SK-N-SH (cell line): ENCODE results near the gene ATP5F1E. TPM values are rescaled to one million over a fixed set of nuclear protein-coding genes. Genes with fewer than 3 reads are reported as not detected.

Experiments
- CTCF ChIA-PET: fragments of 300-600, 350-600 bp; formaldehyde crosslinking; extraction: SDS; loops from one replicate; lab custom pipeline; 2021; lab: Yijun Ruan, JAX
- POLR2A ChIA-PET: fragments of 350-600 bp; sonication (Branson Sonifier 250); formaldehyde crosslinking; extraction: SDS; loops from one replicate; lab custom pipeline; 2020; ENCODE audit warnings: antibody characterized with exemption, inconsistent platforms; lab: Yijun Ruan, JAX
- DNase-seq: peaks from one replicate; pipeline ENCODE4 v3.0.0; 2012
- H2AFZ ChIP-seq: fragments of 200-600 bp; sonication (generic); 2 replicates; pipeline ENCODE4 v1.8.1; 2016; ENCODE audit warnings: antibody characterized with exemption, mild to moderate bottlenecking, low read depth
- H3F3A ChIP-seq: fragments of 200-600 bp; sonication (generic); replicated peaks from 2 replicates; pipeline ENCODE3; 2016; ENCODE audit warnings: antibody characterized with exemption, mild to moderate bottlenecking; ENCODE audit not compliant: insufficient read depth
- H3K27ac ChIP-seq, 2 experiments: fragments of 200-500 bp in 1 of 2; fragments of 200-600 bp in 1 of 2; sonication (Bioruptor generic) in 1 of 2; sonication (generic), shearing (Covaris generic) in 1 of 2; 2 replicates each; pipeline versions ENCODE4 v1.5.1 to v1.6.1; 2014 to 2016; ENCODE audit warnings: low read depth in 2 of 2, inconsistent platforms in 1 of 2, low read length in 1 of 2, mild to moderate bottlenecking in 1 of 2, mixed read lengths in 1 of 2
- H3K27me3 ChIP-seq: fragments of 200-600 bp; sonication (generic), shearing (Covaris generic); 2 replicates; pipeline ENCODE4 v1.6.1; 2016; ENCODE audit warnings: mixed run types; ENCODE audit not compliant: insufficient read depth
- H3K36me3 ChIP-seq, 2 experiments: fragments of 200-500 bp in 1 of 2; fragments of 200-600 bp in 1 of 2; sonication (Bioruptor generic) in 1 of 2; sonication (generic) in 1 of 2; replicated peaks in 1 of 2; 2 replicates each; pipeline versions ENCODE3 to v1.5.1; 2014 to 2016; ENCODE audit warnings: low read length in 1 of 2, mild to moderate bottlenecking in 1 of 2; ENCODE audit not compliant: insufficient read depth in 2 of 2, control insufficient read depth in 1 of 2
- H3K4me1 ChIP-seq, 2 experiments: fragments of 200-500 bp in 1 of 2; fragments of 200-600 bp in 1 of 2; sonication (Bioruptor generic) in 1 of 2; sonication (generic), shearing (Covaris generic) in 1 of 2; 2 replicates each; pipeline versions ENCODE4 v1.5.1 to v1.6.1; 2014 to 2016; ENCODE audit warnings: low read depth in 1 of 2, low read length in 1 of 2, mixed run types in 1 of 2; ENCODE audit not compliant: insufficient read depth in 2 of 2, control insufficient read depth in 1 of 2
- H3K4me2 ChIP-seq: fragments of 200-600 bp; sonication (generic), shearing (Covaris generic); 2 replicates; pipeline ENCODE4 v1.6.1; 2017; ENCODE audit warnings: mixed run types
- H3K4me3 ChIP-seq, 2 experiments: fragments of 200-500 bp in 1 of 2; fragments of 200-600 bp in 1 of 2; sonication (Bioruptor generic) in 1 of 2; sonication (generic), shearing (Covaris generic) in 1 of 2; 2 replicates each; pipeline versions ENCODE4 v1.5.1 to v1.8.1; 2014 to 2016; ENCODE audit warnings: low read depth in 2 of 2, inconsistent platforms in 1 of 2, low read length in 1 of 2, mild to moderate bottlenecking in 1 of 2, mixed read lengths in 1 of 2, moderate library complexity in 1 of 2
- H3K79me2 ChIP-seq: fragments of 200-600 bp; sonication (generic); 2 replicates; pipeline ENCODE4 v1.8.1; 2017; ENCODE audit warnings: mild to moderate bottlenecking; ENCODE audit not compliant: insufficient read depth
- H3K9ac ChIP-seq: fragments of 200-600 bp; sonication (generic); 2 replicates; pipeline ENCODE4 v1.6.1; 2017; ENCODE audit warnings: mixed run types
- H3K9me2 ChIP-seq: fragments of 200-600 bp; sonication (generic); 2 replicates; pipeline ENCODE4 v1.6.1; 2017; ENCODE audit warnings: mixed run types
- H3K9me3 ChIP-seq: fragments of 200-600 bp; sonication (generic); 2 replicates; pipeline ENCODE4 v1.6.1; 2017; ENCODE audit warnings: mixed run types, mild to moderate bottlenecking, moderate library complexity
- H4K20me1 ChIP-seq: fragments of 200-600 bp; sonication (generic); 2 replicates; pipeline ENCODE4 v1.6.1; 2017; ENCODE audit warnings: mild to moderate bottlenecking, mixed run types; ENCODE audit not compliant: insufficient read depth
- CHD2 ChIP-seq: fragments of 150-350 bp; IDR thresholded peaks from 2 replicates; pipeline ENCODE4 v1.6.1; 2018; ENCODE audit warnings: low read length; ENCODE audit not compliant: partially characterized antibody
- FOXJ3 ChIP-seq: sonication (generic); formaldehyde crosslinking; IDR thresholded peaks from 2 replicates; pipeline ENCODE4 v1.5.1; 2020; ENCODE audit warnings: mild to moderate bottlenecking, missing genetic modification reagents
- GABPA ChIP-seq: IDR thresholded peaks from 2 replicates; pipeline ENCODE4 v1.4.0; 2012; ENCODE audit warnings: low read depth, mild to moderate bottlenecking
- GATA2 ChIP-seq: sonication (generic); formaldehyde crosslinking; IDR thresholded peaks from 2 replicates; pipeline ENCODE4 v1.5.0; 2020; ENCODE audit warnings: mild to moderate bottlenecking, missing genetic modification reagents
- MEF2A ChIP-seq: IDR thresholded peaks from 2 replicates; pipeline ENCODE4 v1.4.0; 2012; ENCODE audit warnings: low read depth, borderline replicate concordance
- MXI1 ChIP-seq: IDR thresholded peaks from 2 replicates; pipeline ENCODE4 v1.6.1; 2012; ENCODE audit warnings: mild to moderate bottlenecking, low read depth, low read length, improper control_type of control experiment
- NFIC ChIP-seq: IDR thresholded peaks from 2 replicates; pipeline ENCODE4 v1.4.0; 2012; ENCODE audit warnings: borderline replicate concordance
- NRF1 ChIP-seq: IDR thresholded peaks from 2 replicates; pipeline ENCODE4 v1.6.1; 2012; ENCODE audit warnings: low read depth, mild to moderate bottlenecking, low read length
- POLR2AphosphoS5 ChIP-seq: IDR thresholded peaks from 2 replicates; pipeline ENCODE4 v1.6.1; 2012; ENCODE audit warnings: low read depth, low read length
- RAD21 ChIP-seq: IDR thresholded peaks from 2 replicates; pipeline ENCODE4 v1.6.1; 2012; ENCODE audit warnings: mild to moderate bottlenecking, low read length
- RCOR1 ChIP-seq: fragments of 150-350 bp; IDR thresholded peaks from 2 replicates; pipeline ENCODE4 v1.6.1; 2017; ENCODE audit warnings: antibody characterized with exemption, low read length
- SIN3A ChIP-seq: IDR thresholded peaks from 2 replicates; pipeline ENCODE4 v1.6.1; 2012; ENCODE audit warnings: low read depth, mild to moderate bottlenecking, low read length, moderate library complexity, borderline replicate concordance
- WGBS: methylation state at CpG from one replicate; pipeline ENCODE4 v1.1.6; 2017; ENCODE audit warnings: low lambda C conversion rate; 5-methylcytosine and 5-hydroxymethylcytosine counted together
- polyA plus RNA-seq, 3 experiments: library from polyadenylated mRNA; depleted of rRNA; stranded (reverse); fragments of >200 nt; gene quantifications; 2 replicates each; pipeline ENCODE4 v1.2.3, GENCODE V29; 2012
- TF ChIP-seq, protein P1 (sequence below): fragments of 150-350 bp; IDR thresholded peaks from 2 replicates; pipeline ENCODE4 v1.6.1; 2017; ENCODE audit warnings: antibody characterized with exemption, low read length, low read depth, borderline replicate concordance
- TF ChIP-seq, protein P2 (sequence below): IDR thresholded peaks from 2 replicates; pipeline ENCODE4 v1.6.1; 2012; ENCODE audit warnings: mild to moderate bottlenecking, low read depth, low read length, moderate library complexity
- TF ChIP-seq, protein P3 (sequence below): IDR thresholded peaks from 2 replicates; pipeline ENCODE4 v1.4.0; 2012; ENCODE audit warnings: low read depth
- TF ChIP-seq, protein P4 (sequence below): IDR thresholded peaks from 2 replicates; pipeline ENCODE4 v1.4.0; 2012; ENCODE audit warnings: low read depth, borderline replicate concordance

ATP5F1E gene
- polyA plus RNA-seq, 1 of the 3 experiments (the other 2 are of a cell fraction), result 60.8 TPM

DNA sequence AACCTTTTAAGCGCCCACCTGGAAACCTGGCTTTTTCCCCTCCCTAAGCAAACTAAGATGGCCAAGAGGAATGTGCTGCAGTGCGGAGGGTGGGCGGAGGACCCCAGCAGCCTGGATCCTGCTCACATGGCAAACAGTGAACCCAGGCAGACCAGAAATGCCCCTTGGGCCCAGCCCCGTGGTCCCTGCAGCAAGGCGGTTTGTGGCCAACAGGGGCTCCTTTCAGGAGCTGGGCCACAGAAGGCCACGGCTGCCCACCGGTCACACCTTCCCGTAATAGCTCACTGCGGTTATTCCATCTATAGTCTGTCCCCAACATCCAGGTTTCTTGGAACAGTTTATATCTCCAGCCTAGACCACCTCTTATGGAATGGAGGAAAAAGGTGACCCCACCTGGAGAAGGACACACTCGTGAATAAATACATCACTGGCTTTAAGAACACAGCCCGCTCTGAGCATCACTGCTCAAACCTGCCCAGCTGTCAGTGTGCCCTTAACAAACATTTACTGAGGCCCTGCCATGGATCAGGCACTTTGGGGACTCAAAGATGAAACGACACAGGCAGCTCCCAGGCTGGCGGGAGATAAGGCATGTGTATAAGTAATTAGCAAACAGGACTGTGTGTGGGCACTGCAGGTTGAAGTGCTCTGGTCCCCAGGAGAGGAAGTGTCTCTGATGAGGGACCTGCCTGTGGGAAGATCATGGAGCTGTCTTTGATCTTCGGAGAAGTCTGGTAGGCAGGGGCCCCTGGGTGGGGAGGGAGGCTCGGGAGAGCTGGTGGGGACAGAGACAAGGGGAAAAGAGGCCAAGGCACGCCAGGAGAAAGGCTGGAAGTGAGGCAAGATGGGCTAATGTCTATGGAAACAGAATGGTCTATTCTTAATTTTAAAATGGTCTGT lies 16.1 kb downstream of the ATP5F1E start:
- POLR2A ChIA-PET, result interaction anchor here (0.5 to 1.7 kb wide), 2 partner anchors 13 to 26 kb away, joined by 3 to 5 read pairs; no protein-coding TSS in a partner anchor
- Histone ChIP-seq H3K27ac (peak overlapping the region in 1 of 2 experiments; percentile 64; a peak in 2 of 4 replicates), H3F3A (peaks cover 17% of the 10 kb centered on the region), H3K4me2 (no peak overlapping the region), H3K4me1 (peaks cover 19 to 44% of the 10 kb centered on the region in 2 experiments; a peak in 3 of 4 replicates), H3K27me3 (no peaks in the 10 kb centered on the region), H3K36me3 (no peaks in the 10 kb centered on the region), H3K9ac (no peak overlapping the region), H3K4me3 (no peak overlapping the region), H4K20me1 (no peaks in the 10 kb centered on the region), H3K9me2 (no peaks in the 10 kb centered on the region), H2AFZ (no peak overlapping the region), H3K79me2 (peaks cover 9% of the 10 kb centered on the region; the same call in 1 of the 2 replicates), H3K9me3 (no peaks in the 10 kb centered on the region)
- DNase-seq, result peak; percentile 69
- TF ChIP-seq GATA2 (CRISPR knock-in tag), result peak; percentile 82
- TF ChIP-seq FOXJ3, result 0 out of 2 replicates have a peak, but pooled peaks have one; percentile 50
- no peak for TF ChIP-seq NRF1
- no peak for TF ChIP-seq MEF2A
- peak; percentile 20; the same call in 1 of the 2 replicates for TF ChIP-seq MXI1
- no peak for TF ChIP-seq GABPA
- TF ChIP-seq, protein P1, sequence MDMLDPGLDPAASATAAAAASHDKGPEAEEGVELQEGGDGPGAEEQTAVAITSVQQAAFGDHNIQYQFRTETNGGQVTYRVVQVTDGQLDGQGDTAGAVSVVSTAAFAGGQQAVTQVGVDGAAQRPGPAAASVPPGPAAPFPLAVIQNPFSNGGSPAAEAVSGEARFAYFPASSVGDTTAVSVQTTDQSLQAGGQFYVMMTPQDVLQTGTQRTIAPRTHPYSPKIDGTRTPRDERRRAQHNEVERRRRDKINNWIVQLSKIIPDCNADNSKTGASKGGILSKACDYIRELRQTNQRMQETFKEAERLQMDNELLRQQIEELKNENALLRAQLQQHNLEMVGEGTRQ, result no peak
- no peak for TF ChIP-seq POLR2AphosphoS5
- TF ChIP-seq RCOR1, result peak; percentile 12; the same call in 1 of the 2 replicates
- no peak for TF ChIP-seq NFIC
- TF ChIP-seq RAD21, result no peak
- no peak for TF ChIP-seq SIN3A
- WGBS, result 82% methylated on average over 16 of the region's 16 CpGs
- CTCF ChIA-PET, result interaction anchor here (0.6 to 1.9 kb wide), 4 partner anchors 14 to 207 kb away, joined by 3 to 9 read pairs (median 4); no protein-coding TSS in a partner anchor

DNA sequence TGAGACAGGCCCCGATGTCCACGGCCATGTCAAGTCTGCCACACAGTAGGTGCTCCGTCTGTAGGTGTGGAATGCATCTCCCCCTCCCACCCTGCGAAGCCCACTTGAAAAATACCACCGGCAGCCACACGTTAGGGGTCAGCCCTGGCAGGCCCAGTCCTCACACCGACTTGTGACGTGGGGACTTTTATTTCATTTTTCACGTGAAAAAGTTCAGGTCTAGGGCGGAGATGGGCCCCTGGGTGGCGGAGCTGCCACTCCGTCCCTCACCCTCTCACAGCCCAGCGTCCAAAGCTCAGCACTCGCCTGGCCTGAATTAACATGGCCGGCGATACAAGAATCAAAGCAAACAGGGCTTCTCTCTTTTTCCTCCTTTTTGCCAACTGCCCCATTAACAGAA lies 16.7 kb downstream of the ATP5F1E start:
- Histone ChIP-seq H3K4me1 (peaks cover 24 to 47% of the 10 kb centered on the region in 2 experiments; a peak in 3 of 4 replicates), H3K9ac (no peak overlapping the region), H3K36me3 (no peaks in the 10 kb centered on the region), H2AFZ (no peak overlapping the region), H3K4me3 (no peak overlapping the region), H3F3A (peaks cover 12% of the 10 kb centered on the region), H3K27ac (peak overlapping the region in 1 of 2 experiments; percentile 64; a peak in 1 of 4 replicates), H3K9me3 (no peaks in the 10 kb centered on the region), H3K4me2 (no peak overlapping the region), H3K27me3 (no peaks in the 10 kb centered on the region), H3K9me2 (no peaks in the 10 kb centered on the region), H4K20me1 (no peaks in the 10 kb centered on the region), H3K79me2 (peaks cover 9% of the 10 kb centered on the region; the same call in 1 of the 2 replicates)
- ChIA-PET CTCF (interaction anchor here (1.2 to 1.9 kb wide), 3 partner anchors 14 to 805 kb away, joined by 3 to 9 read pairs (median 4); no protein-coding TSS in a partner anchor), POLR2A (interaction anchor here (0.9 to 1.7 kb wide), 2 partner anchors 14 to 35 kb away, joined by 3 to 5 read pairs; no protein-coding TSS in a partner anchor)
- WGBS, result 98% methylated on average over 16 of the region's 16 CpGs
- no peak for DNase-seq
- no peak for TF ChIP-seq POLR2AphosphoS5
- no peak for TF ChIP-seq FOXJ3
- TF ChIP-seq, protein P1, result no peak
- no peak for TF ChIP-seq CHD2
- TF ChIP-seq, protein P2, sequence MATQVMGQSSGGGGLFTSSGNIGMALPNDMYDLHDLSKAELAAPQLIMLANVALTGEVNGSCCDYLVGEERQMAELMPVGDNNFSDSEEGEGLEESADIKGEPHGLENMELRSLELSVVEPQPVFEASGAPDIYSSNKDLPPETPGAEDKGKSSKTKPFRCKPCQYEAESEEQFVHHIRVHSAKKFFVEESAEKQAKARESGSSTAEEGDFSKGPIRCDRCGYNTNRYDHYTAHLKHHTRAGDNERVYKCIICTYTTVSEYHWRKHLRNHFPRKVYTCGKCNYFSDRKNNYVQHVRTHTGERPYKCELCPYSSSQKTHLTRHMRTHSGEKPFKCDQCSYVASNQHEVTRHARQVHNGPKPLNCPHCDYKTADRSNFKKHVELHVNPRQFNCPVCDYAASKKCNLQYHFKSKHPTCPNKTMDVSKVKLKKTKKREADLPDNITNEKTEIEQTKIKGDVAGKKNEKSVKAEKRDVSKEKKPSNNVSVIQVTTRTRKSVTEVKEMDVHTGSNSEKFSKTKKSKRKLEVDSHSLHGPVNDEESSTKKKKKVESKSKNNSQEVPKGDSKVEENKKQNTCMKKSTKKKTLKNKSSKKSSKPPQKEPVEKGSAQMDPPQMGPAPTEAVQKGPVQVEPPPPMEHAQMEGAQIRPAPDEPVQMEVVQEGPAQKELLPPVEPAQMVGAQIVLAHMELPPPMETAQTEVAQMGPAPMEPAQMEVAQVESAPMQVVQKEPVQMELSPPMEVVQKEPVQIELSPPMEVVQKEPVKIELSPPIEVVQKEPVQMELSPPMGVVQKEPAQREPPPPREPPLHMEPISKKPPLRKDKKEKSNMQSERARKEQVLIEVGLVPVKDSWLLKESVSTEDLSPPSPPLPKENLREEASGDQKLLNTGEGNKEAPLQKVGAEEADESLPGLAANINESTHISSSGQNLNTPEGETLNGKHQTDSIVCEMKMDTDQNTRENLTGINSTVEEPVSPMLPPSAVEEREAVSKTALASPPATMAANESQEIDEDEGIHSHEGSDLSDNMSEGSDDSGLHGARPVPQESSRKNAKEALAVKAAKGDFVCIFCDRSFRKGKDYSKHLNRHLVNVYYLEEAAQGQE, result no peak
- TF ChIP-seq, protein P3, sequence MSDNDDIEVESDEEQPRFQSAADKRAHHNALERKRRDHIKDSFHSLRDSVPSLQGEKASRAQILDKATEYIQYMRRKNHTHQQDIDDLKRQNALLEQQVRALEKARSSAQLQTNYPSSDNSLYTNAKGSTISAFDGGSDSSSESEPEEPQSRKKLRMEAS, result no peak
- TF ChIP-seq, protein P4, sequence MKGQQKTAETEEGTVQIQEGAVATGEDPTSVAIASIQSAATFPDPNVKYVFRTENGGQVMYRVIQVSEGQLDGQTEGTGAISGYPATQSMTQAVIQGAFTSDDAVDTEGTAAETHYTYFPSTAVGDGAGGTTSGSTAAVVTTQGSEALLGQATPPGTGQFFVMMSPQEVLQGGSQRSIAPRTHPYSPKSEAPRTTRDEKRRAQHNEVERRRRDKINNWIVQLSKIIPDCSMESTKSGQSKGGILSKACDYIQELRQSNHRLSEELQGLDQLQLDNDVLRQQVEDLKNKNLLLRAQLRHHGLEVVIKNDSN, result no peak
- no peak for TF ChIP-seq NRF1
